Loucy (cell line): ENCODE results near the gene CYTL1.

ENCODE experiments used
- CTCF ChIP-seq: fragments of 200-600 bp; sonication (generic); conservative IDR thresholded peaks from 2 replicates; pipeline ENCODE4 v1.5.1; 2014; ENCODE audit warnings: mild to moderate bottlenecking, antibody characterized with exemption, low read length
- EZH2phosphoT487 ChIP-seq: fragments of 200-600 bp; IDR thresholded peaks from 2 replicates; pipeline ENCODE4 v1.6.1; 2018; ENCODE audit warnings: antibody characterized with exemption, mild to moderate bottlenecking, moderate library complexity, borderline replicate concordance

- TF ChIP-seq CTCF (no peak), EZH2phosphoT487 (no peak)
Observed at GRCh38 chr4:5004496-5004895, 14.8 kb downstream of the CYTL1 start.
